CD4-positive, alpha-beta T cell treated with Interleukin-15 for 1 hour (primary cell): Measurements from ENCODE around the gene TRH.

Experiments used
- DNase-seq: peaks from one replicate; pipeline ENCODE4 v3.0.0-alpha.2; 2020

Gene TRH

DNA sequence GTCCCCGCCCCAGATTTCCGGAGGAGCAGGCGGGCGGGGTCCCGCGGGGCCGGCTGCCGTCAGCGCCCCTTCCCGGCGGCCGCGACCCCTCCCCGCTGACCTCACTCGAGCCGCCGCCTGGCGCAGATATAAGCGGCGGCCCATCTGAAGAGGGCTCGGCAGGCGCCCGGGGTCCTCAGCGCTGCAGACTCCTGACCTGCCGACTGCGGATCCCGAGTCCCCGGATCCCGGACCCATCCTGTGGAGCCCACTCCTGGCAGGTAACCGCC lies at the start of gene TRH:
TRH (plus strand) TSS at position 157 of the 269 bp plus-strand sequence. CDS start 1,097 bp downstream, outside the sequence.
- DNase-seq: no peak

DNA sequence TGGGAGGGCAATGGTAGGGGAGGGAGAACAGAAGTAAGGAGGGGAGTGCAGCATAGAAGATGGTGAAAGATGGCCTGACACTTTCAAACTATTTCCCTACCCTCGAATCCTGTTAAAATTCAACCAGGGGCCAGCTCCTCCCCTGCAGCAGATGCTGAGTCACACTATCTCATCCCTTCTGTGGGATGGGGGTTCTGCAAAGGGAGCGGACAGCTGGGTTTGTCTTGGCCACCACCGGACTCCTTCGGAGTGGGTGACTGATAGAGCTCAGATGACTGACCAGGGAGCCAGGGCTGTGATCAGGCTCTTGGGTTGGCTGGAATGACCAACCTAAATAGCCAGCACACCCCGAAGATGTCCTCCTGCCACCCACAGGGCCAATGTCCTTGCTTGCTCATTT lies 47.4 kb upstream of the TRH start:
- no peak for DNase-seq

DNA sequence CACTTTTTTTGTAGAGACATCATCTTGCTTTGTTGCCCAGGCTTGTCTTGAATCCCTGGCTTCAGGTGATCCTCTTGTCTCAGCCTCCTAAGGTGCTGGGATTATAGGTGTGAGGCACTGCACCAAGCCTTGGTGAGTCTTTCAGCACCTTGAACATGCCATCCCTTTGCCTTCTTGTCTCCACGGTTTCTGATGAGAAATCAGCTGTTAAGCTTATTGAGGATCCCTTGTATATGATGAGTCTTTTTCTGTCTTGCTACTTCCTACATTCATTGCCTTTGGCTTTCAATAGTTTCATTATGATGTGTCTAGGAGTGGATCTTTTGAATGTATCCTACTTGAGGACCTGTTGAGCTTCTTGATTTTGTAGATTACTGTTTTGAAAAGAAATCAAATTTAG lies 45.1 kb upstream of the TRH start:
- DNase-seq: no peak

DNA sequence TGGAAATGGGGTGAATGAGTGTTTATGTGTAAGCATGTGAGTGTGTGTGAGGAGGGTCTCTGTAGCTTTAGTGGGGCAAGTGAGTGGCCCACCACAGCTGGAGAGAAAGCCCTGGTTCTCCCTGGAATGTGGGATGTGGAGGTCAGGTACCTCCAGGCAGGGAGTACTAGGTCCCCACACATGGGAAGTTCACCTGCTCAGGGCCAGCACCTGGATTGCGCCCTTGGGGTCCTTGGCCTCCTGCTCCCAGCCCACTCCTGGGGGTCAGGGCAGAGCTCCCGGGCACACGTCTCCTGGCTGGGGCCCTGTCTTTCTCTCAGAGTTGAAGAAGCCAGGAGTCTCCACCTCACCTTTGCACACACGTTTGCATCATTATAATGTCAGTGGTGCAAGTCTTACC lies 41.0 kb upstream of the TRH start:
- DNase-seq: no peak

DNA sequence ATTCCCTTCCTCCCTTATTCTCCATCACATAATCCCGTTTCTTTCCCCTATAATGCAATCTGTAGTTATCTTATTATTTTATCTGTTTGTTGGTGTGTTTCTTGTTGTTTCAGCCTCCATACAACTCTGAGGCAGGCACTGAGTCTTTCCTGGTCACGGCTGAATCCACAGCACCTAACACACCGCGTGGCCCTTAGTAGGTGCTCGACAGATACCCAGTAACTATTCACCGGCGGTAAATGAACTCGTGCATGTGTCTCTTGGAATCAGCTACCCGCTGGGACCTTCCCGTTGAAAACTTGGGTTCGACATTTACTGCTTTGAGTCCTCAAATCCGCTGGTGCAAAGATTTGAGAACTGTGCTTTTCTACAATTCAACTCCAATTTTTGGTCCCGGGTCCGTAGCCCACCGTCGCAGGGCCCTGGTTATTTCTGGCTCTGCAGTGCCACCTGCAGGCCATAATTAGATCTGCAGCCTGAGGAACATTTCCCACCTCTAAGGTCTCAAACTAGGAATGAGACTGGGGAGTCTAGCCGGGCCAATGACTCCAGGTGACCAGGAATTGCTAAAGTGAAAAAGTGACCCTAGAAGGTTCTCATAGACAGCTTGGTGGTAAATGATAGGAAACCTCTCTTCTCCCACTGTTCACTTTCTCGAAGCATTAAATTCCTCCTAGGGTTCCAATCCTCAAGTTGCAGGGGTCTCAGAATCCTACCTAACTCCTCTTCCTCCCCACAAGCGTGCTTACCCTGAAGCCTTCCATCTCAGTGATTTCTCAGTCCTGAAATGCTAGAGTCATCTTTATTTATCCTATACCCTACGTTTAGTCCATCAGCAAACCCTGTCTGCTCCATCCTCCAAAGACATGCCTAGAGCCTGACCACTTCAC lies 40.0 kb upstream of the TRH start:
- no peak for DNase-seq

GRCh38 chr3:129936757-129937156 lies 37.8 kb upstream of the TRH start:
- DNase-seq: peak; percentile 33

GRCh38 chr3:129937717-129938116 lies 36.8 kb upstream of the TRH start:
- no peak for DNase-seq

- no peak for DNase-seq
Measured at GRCh38 chr3:129938140-129938930, 36.2 kb upstream of the TRH start.

DNA sequence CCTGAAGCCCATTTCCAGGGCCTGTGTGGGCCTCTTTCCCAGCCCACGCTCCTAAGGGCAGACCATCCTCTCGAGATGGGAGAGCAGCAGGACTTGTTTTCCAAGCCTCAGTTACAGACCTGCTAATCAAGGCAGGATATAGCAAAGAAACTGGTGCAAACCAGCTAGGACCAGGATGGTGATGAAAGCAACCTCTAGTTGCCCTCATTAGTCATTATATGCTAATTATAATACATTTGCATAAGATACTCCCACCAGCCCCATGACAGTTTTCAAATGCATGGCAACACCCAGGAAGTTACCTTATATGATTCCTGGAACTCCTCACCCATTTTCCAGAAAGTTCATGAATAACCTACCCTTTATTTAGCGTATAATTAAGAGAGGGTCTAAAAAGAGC lies 34.4 kb upstream of the TRH start:
- DNase-seq: no peak

DNA sequence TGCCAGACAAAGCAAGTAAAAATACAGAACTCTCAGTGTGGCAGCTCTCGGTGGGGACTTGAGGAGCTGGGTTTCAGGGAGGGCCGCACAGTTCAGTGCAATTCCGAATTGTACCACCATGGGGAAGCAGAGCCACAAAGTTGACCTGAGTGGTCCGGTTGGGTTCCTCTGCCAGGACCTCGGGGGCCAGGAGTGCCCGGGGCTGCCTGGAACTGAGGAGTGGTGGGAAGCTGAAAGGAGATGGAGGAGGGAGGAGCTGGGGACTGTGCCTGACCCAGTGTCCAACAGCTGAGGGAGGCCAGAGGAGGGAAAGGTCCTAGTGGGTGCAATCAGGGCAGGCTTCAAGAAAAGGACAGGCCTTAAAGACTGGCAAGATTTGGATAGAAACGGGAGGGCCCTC lies 32.2 kb upstream of the TRH start:
- peak; percentile 41 for DNase-seq

DNA sequence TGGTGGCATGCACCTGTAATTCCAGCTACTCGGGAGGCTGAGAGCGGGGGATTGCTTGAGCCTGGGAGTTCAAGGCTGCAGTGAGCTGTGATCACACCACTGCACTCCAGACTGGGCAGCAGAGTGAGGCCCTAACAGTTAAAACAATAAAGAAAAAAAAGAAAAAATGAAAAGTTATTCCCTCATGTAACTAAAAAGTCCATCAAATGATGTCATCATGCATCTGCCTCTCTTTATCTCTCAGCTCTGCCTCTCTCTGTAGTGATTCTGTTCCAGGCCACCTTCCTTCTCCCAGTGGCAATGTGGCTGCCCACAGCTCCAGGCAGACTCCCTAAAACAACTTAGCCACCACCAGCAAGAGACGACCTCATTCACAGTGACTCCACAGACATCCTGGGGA lies 31.5 kb upstream of the TRH start:
- no peak for DNase-seq

DNA sequence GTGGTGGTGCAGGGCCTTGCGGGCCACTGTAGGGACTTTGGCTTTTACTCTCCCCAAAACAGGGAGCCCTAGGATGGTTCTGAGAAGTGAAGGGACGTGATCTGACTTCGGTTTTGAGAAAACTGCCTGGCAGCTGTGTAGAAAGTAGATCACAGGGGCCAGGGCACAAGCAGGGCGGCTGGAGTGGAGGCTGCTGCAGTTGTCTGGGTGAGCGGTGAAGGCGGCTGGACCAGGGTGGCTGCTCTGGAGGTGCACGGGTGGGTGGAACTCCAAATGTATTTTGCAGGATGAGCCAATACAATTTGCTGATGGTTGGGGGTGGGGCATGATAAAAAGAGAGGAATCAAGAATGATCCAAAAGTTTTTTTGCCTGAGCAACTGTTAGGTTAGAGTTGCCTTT lies 29.8 kb upstream of the TRH start:
- no peak for DNase-seq

GRCh38 chr3:129947538-129948240 lies 26.8 kb upstream of the TRH start:
- no peak for DNase-seq

- DNase-seq: no peak
Measured at GRCh38 chr3:129950318-129951046, 24.0 kb upstream of the TRH start.

DNA sequence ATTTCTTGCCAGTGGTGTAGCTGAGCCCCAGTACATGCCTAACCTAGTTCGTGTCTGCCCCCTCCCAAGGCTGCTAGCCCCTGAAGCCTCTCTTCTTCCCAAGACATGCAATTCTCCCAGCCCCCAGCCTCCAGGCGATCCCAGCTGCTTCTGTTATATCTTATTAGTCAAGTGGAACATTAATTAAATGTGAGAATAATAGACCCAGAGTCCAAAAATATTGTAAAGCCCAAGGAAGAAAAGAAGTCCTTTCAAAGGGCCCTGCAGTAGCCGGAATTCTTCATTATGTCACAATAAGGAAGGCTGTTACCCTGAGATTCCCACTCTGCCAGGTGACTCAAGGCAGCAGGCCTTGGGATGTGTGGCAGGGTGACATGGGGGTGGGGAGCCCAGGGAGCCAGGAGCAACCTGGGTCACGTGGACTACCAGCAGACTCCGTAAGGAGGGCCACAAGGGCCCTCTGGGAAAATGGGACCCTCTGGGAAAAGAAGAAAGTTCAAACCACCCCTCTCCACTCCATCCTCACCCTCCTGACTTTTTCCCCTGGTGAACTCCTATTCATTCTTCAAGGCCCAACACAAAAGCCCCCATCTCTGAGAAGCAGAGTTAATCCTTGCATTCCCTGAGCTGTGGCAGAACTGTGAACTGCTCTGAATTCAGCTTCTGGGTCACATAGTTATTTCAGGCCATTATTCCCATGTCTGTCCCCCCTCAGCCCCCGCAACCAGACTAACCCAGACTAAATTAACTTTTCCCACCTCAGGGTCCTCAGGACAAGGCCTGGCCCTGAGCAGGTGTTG lies 21.8 kb upstream of the TRH start:
- DNase-seq: no peak

DNA sequence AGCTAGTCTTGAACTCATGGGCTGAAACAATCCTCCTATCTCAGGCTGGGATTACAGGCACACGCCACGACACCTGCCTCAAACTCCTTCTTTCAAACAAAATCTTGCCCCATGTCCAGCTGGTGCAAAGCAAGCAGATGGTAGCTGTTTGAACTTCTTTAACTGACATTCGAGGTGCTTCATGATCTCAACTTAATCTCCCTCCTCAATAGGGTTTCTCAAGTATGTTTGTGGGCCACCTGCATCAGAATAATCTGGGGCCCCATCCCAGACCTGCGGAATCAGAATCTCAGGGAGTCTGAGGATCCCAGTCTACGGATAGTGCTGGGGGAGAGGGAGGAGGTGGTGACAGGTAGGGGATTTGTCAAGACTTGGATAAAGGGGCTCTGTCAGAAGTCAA lies 20.9 kb upstream of the TRH start:
- DNase-seq: no peak

GRCh38 chr3:129954514-129954913 lies 20.0 kb upstream of the TRH start:
- DNase-seq: no peak

DNA sequence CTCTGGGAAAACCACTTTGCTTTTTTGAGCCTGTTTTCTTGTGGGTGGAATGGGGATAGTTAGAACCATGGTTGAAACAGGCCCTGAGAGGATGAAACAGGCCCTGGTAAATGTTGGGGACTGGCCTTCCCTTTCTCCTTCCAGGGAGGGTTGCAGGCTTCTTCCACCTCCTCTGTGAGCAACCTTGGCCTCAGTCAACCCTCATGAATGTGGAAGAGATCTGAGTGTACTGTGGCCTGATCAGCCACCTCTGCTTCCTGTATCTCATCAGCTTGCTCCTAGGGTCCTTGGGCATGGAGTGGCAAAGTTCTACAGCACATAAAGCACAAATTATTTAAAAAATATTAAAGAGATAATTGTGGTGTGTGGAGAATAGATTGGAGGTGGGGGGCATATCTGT lies 17.6 kb upstream of the TRH start:
- DNase-seq: no peak

DNA sequence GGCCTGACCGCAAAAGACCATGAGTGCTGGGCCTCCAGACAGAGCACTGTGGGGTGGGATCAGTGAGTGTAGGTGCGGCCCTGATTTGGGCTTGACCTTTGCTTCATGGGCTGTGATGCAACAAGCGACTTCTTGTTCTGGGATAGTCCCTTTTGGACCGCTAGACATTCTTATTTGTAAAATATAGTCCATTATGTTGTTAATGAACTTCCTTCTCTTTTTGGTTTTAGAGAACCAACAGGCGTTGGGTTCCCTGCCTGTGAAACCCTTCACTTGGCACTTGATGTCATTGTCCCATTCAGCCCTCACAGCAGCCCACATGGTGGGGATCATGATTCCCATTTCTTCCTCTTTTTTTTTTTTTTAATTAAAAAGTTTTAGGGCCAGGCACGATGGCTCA lies 15.8 kb upstream of the TRH start:
- DNase-seq: peak; percentile 41

- DNase-seq: no peak
Measured at GRCh38 chr3:129961141-129961541, 13.4 kb upstream of the TRH start.

DNA sequence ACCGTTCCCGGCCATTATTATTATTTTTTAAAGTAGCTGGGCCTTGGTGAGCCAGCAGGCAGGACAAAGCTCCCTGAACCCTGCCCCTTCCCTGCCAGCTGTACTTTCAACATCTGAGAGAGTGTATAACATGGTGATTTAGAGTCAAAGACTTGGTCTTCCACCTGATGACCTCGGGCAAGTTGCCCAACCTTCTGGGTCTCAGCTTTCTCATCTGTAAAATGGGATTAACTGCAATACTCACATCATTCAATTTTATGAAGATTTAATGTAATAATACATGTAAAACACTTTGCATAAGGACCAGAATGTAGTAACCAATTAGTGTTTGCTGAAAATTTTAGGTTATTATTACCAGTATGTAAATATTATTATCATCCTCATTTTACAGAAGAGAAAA lies 11.9 kb upstream of the TRH start:
- DNase-seq: no peak

DNA sequence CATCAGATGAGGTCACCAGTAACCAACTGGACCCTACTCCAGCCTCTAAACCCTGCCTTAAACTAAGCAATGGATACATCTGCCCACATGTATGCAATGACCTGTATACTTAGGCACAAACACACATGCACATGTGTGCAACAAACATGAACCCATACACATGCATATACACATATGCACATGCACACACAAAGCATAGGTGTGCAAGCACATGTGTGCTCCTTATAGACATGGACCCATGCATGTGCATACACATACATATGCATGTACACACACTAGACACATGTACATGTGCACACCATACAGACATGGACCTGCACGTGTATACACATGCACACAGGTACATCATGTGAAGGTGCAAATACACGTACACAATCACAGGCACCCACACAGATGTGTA lies 8.6 kb upstream of the TRH start:
- DNase-seq: no peak
